AG09309 (cell line): ENCODE results near the gene RGS6.

Experiments
- DNase-seq: peaks from one replicate; pipeline ENCODE4 v3.0.0-alpha.2; 2010; ENCODE audit warnings: low read depth
- H3K4me3 ChIP-seq: 2 replicates; pipeline ENCODE4 v1.5.1; 2011; ENCODE audit warnings: mild to moderate bottlenecking, low read depth, low read length, moderate library complexity; ENCODE audit not compliant: control insufficient read depth
- TF ChIP-seq, protein P1 (sequence below): IDR thresholded peaks from 2 replicates; pipeline ENCODE4 v1.5.1; 2011; ENCODE audit warnings: mild to moderate bottlenecking, low read depth, low read length, inconsistent platforms; ENCODE audit not compliant: insufficient read depth, control insufficient read depth; ENCODE audit errors: missing control alignments

The RGS6 gene

DNA sequence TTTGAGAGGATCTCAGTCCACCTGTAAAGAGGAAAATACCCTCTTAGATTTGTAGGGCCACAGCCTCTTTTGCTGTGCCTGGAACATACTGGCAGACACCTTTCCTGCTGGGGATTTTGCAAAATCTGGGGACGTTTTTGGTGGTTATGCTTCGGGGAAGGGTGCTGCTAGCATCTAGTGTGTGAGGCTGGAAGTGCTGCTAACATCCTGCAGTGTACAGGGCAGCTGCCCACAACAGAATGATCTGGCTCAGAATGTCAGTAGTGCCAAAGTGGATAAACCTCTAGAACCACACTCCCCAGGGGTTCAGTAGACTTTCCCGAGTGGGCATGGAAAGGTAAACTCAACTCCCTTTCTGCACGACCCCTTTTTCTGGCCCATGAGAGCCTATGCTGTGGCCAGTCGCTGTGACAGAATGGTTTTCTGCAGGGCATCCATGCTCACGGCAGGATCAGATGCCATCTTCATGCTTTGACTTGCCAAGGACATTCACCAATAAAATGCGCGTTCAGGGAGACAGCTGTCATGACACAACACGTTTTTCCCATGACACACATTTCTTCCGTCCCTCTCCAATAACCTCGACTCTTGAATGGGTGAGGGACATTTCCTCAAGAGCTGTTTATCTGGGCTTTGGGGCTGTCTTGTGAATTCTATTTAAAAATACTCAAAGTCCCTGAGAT is 240.9 kb downstream of the RGS6 start:
- TF ChIP-seq, protein P1, sequence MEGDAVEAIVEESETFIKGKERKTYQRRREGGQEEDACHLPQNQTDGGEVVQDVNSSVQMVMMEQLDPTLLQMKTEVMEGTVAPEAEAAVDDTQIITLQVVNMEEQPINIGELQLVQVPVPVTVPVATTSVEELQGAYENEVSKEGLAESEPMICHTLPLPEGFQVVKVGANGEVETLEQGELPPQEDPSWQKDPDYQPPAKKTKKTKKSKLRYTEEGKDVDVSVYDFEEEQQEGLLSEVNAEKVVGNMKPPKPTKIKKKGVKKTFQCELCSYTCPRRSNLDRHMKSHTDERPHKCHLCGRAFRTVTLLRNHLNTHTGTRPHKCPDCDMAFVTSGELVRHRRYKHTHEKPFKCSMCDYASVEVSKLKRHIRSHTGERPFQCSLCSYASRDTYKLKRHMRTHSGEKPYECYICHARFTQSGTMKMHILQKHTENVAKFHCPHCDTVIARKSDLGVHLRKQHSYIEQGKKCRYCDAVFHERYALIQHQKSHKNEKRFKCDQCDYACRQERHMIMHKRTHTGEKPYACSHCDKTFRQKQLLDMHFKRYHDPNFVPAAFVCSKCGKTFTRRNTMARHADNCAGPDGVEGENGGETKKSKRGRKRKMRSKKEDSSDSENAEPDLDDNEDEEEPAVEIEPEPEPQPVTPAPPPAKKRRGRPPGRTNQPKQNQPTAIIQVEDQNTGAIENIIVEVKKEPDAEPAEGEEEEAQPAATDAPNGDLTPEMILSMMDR = no peak
- no peak for DNase-seq
- no peak overlapping the region for H3K4me3 ChIP-seq

- DNase-seq = no peak
- no peak overlapping the region for H3K4me3 ChIP-seq
- TF ChIP-seq, protein P1 = no peak
Measured at GRCh38 chr14:72177251-72177650, 245.0 kb downstream of the RGS6 start.

DNA sequence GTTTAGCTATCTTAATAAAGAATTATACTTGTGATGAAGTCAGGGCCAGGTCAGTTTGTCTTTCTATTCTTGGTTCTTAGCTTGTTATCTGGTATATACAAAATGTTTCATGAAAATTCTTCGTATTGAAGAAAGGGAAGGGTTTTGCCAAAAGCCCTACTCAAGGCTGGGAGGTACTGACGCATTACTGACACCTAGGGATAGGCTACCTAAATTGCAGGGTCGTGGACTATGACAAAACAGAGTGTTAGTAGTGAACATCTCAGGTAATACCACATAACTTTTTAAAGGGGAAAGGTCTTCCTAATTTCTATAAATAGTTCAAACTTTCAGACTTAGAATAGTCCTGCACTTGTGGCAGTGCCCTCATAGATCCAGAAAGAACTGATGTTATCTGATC is 246.3 kb downstream of the RGS6 start:
- TF ChIP-seq, protein P1 = no peak
- no peak overlapping the region for H3K4me3 ChIP-seq
- DNase-seq = no peak

DNA sequence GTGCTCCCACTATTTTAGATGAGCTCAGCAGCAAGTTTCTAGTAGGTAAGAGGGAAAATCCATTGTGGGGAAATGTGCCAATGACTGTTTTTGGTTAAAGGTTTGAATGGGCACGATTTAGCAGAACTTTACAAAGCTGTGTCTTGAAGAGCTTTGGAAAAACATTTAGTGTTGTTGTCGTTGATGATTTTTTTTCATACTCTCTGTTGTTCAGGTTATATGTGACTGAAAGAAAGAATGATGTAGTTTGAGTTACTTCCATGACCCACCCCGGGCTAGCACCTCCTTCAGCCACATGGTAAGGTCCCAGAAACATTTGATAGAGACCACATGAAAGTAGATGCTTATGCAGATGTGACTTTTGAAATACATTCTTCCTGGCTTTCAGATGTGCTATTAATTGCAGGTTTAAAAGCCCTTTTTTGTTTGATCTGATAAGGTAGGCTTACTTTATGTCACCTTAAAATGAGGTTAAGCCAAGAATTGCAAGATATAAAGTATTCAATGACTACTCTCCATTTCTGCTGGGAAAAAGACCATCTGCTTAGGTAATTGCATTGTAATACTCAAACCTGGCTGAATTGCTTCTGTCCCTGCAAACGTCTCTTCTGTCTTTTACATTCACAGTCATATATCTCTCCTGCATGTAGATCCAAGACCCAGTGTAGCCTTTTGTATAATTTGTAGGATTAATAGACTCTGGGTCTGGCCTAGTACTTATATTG is 250.6 kb downstream of the RGS6 start:
- DNase-seq = no peak
- TF ChIP-seq, protein P1 = no peak
- no peak overlapping the region for H3K4me3 ChIP-seq

GRCh38 chr14:72183631-72184030 is 251.4 kb downstream of the RGS6 start:
- no peak overlapping the region for H3K4me3 ChIP-seq
- DNase-seq = no peak
- TF ChIP-seq, protein P1 = no peak

GRCh38 chr14:72186523-72186922 is 254.3 kb downstream of the RGS6 start:
- no peak for DNase-seq
- TF ChIP-seq, protein P1 = no peak
- H3K4me3 ChIP-seq = no peak overlapping the region
